Endothelial cell of umbilical vein (primary cell): ENCODE measurements around the gene SLC25A15. TPM values are rescaled to one million over a fixed set of nuclear protein-coding genes. Genes with fewer than 3 reads are reported as not detected.

ENCODE experiments used
- BruUV-seq: library from RNA; stranded (reverse); fragments of 400-500 nt; replicated peaks from 2 replicates; lab custom pipeline; 2021; lab: Mats Ljungman, UMichigan
- CTCF ChIA-PET: fragments of 300-600, 350-600 bp; sonication (Branson Sonifier 250); formaldehyde crosslinking; loops from one replicate; lab custom pipeline; 2021; ENCODE audit warnings: antibody characterized with exemption, inconsistent platforms; lab: Charles Lee
- POLR2A ChIA-PET: fragments of 300-600, 350-600 bp; sonication (Branson Sonifier 250); formaldehyde crosslinking; loops from one replicate; lab custom pipeline; 2021; ENCODE audit warnings: antibody characterized with exemption, inconsistent platforms; lab: Charles Lee
- DNase-seq: peaks from one replicate; pipeline ENCODE4 v3.0.0-alpha.2; 2011; ENCODE audit warnings: low read depth, low spot score
- FAIRE-seq: peaks from 2 replicates; lab custom pipeline; 2011; peaks lifted over from hg19 to GRCh38; lab: Jason Lieb, UNC
- H2AFZ ChIP-seq: 2 replicates; pipeline ENCODE4 v1.6.0; 2012; ENCODE audit warnings: low read depth, low read length, control low read depth, inconsistent platforms
- H3K27ac ChIP-seq: 2 replicates; pipeline ENCODE4 v1.5.1; 2011; ENCODE audit warnings: low read depth, mild to moderate bottlenecking, control low read depth, low read length, moderate library complexity; ENCODE audit not compliant: insufficient read depth
- H3K27me3 ChIP-seq, 2 experiments: 2 replicates each; pipeline versions ENCODE4 v1.6.0 to v1.6.1; 2011; ENCODE audit warnings: low read length in 2 of 2, mixed read lengths in 1 of 2; ENCODE audit not compliant: control insufficient read depth in 2 of 2, insufficient read depth in 2 of 2
- H3K36me3 ChIP-seq, 2 experiments: 2 replicates in 1 of 2; 3 replicates in 1 of 2; pipeline ENCODE4 v1.5.1; 2011; ENCODE audit warnings: low read length in 2 of 2, mild to moderate bottlenecking in 1 of 2, moderate library complexity in 1 of 2; ENCODE audit not compliant: control insufficient read depth in 2 of 2, insufficient read depth in 2 of 2; ENCODE audit errors: extremely low read depth in 1 of 2
- H3K4me1 ChIP-seq: 3 replicates; pipeline ENCODE4 v1.5.1; 2011; ENCODE audit warnings: mild to moderate bottlenecking, low read length; ENCODE audit not compliant: control insufficient read depth, insufficient read depth; ENCODE audit errors: extremely low read depth
- H3K4me2 ChIP-seq: 2 replicates; pipeline ENCODE4 v1.6.1; 2011; ENCODE audit warnings: low read length, control low read depth, mixed read lengths; ENCODE audit not compliant: insufficient read depth
- H3K4me3 ChIP-seq, 3 experiments: fragments of 200-600 bp in 1 of 3; sonication (generic), shearing (Covaris generic) in 1 of 3; replicated peaks in 1 of 3; 2 replicates each; pipeline ENCODE4 v1.5.1; 2011 to 2016; ENCODE audit warnings: control low read depth in 3 of 3, low read length in 3 of 3, mild to moderate bottlenecking in 2 of 3, inconsistent platforms in 1 of 3, low read depth in 1 of 3, moderate library complexity in 1 of 3; ENCODE audit not compliant: insufficient read depth in 1 of 3
- H3K79me2 ChIP-seq: 2 replicates; pipeline ENCODE4 v1.6.0; 2012; ENCODE audit warnings: low read length, inconsistent platforms; ENCODE audit not compliant: control insufficient read depth, insufficient read depth
- H3K9ac ChIP-seq: replicated peaks from 2 replicates; pipeline ENCODE3; 2011; ENCODE audit warnings: low read length, control low read depth; ENCODE audit not compliant: insufficient read depth; ENCODE audit errors: extremely low read depth
- H3K9me1 ChIP-seq: replicated peaks from 3 replicates; pipeline ENCODE4 v1.6.0; 2011; ENCODE audit warnings: mild to moderate bottlenecking, low read length; ENCODE audit not compliant: control insufficient read depth, insufficient read depth; ENCODE audit errors: extremely low read depth
- H3K9me3 ChIP-seq: replicated peaks from 2 replicates; pipeline ENCODE4 v1.5.1; 2012; ENCODE audit warnings: low read length, inconsistent platforms; ENCODE audit not compliant: control insufficient read depth, insufficient read depth
- H4K20me1 ChIP-seq: replicated peaks from 2 replicates; pipeline ENCODE3; 2011; ENCODE audit warnings: mild to moderate bottlenecking, low read length; ENCODE audit not compliant: control insufficient read depth, insufficient read depth; ENCODE audit errors: extremely low read depth
- CTCF ChIP-seq, 2 donors: IDR thresholded peaks; 1 replicate in 1 of 2; 2 replicates in 1 of 2; pipeline ENCODE4 v1.5.1; 2011; ENCODE audit warnings: low read length in 2 of 2, mild to moderate bottlenecking in 2 of 2, moderate library complexity in 2 of 2, control low read depth in 1 of 2, inconsistent platforms in 1 of 2, low read depth in 1 of 2; ENCODE audit not compliant: insufficient read depth in 1 of 2; ENCODE audit errors: extremely low read depth in 1 of 2
- EZH2 ChIP-seq: IDR thresholded peaks from 2 replicates; pipeline ENCODE4 v1.6.1; 2012; ENCODE audit warnings: borderline replicate concordance, low read depth, mild to moderate bottlenecking, moderate library complexity, low read length, inconsistent platforms; ENCODE audit not compliant: severe bottlenecking
- FOS ChIP-seq: IDR thresholded peaks from 2 replicates; pipeline ENCODE4 v1.6.1; 2011; ENCODE audit warnings: mild to moderate bottlenecking, low read length, moderate library complexity, borderline replicate concordance; ENCODE audit not compliant: insufficient read depth
- GATA2 ChIP-seq: IDR thresholded peaks from 2 replicates; pipeline ENCODE4 v1.7.0; 2011; ENCODE audit warnings: low read depth, mild to moderate bottlenecking, moderate library complexity, mixed read lengths, low read length; ENCODE audit not compliant: insufficient read length, insufficient read depth
- JUN ChIP-seq: IDR thresholded peaks from 2 replicates; pipeline ENCODE4 v1.6.1; 2011; ENCODE audit warnings: borderline replicate concordance, low read depth; ENCODE audit not compliant: insufficient read length, insufficient read depth
- MAX ChIP-seq: IDR thresholded peaks from 2 replicates; pipeline ENCODE4 v1.6.1; 2011; ENCODE audit not compliant: insufficient read depth, insufficient read length
- MYC ChIP-seq: IDR thresholded peaks from one replicate; pipeline ENCODE4 v1.6.1; 2011; ENCODE audit warnings: mild to moderate bottlenecking, low read depth, low read length
- POLR2A ChIP-seq: IDR thresholded peaks from 2 replicates; pipeline ENCODE4 v1.6.1; 2012; ENCODE audit warnings: low read depth, mild to moderate bottlenecking, control low read depth, low read length
- POLR2AphosphoS5 ChIP-seq: IDR thresholded peaks from 2 replicates; pipeline ENCODE4 v1.6.1; 2012; ENCODE audit warnings: low read depth, mild to moderate bottlenecking, control low read depth, low read length, moderate library complexity; ENCODE audit not compliant: insufficient read depth
- dilution Hi-C: fragments of 300-500 bp; cut with MboI; formaldehyde crosslinking; loops from one replicate; pipeline ENCODE4 v1.15.0; 2019; ENCODE audit warnings: low sequenced_read_pairs; ENCODE audit not compliant: extremely low pct_ligation_motif_present
- intact Hi-C: fragments of 100-400 bp; cut with micrococcal nuclease; formaldehyde crosslinking; loops from one replicate; pipeline ENCODE4 v1.10.0; 2022
- polyA plus RNA-seq, 4 experiments: library from polyadenylated mRNA; depleted of rRNA in 3 of 4; stranded (reverse) in 3 of 4; unstranded in 1 of 4; fragments of >200 nt; gene quantifications; 2 replicates each; pipeline versions ENCODE4 v1.2.1 to v1.2.3, GENCODE V29; 2011 to 2012; ENCODE audit warnings: missing spikeins in 1 of 4
- total RNA-seq: library from RNA; stranded (reverse); gene quantifications from 2 replicates; pipeline ENCODE4 v1.2.3, GENCODE V29; 2021

The SLC25A15 gene
- total and polyA plus RNA-seq, 2 donors (not counting 3 experiments of a cell fraction or from before 2014, with no cell fraction given): 6.8 to 11.5 TPM

- TF ChIP-seq CTCF (IDR thresholded peaks at IDR 0.05; ENCODE audit: extremely low read depth in 1 of 2, insufficient read depth in 1 of 2, low read depth in 1 of 2, low read length in 2 of 2) (no peak), FOS (no peak), MYC (no peak), MAX (no peak), GATA2 (no peak), POLR2AphosphoS5 (no peak), JUN (no peak), EZH2 (no peak), POLR2A (no peak)
- no TSS peak for BruUV-seq
- no peaks in the 10 kb centered on the region for H3K9me1 ChIP-seq
- H3K4me2 ChIP-seq: no peak overlapping the region
- no peak overlapping the region for H2AFZ ChIP-seq
- intact Hi-C loops: loop anchor here (5.0 to 10.0 kb wide), 7 partner anchors 92 to 1740 kb away; partner anchors contain the start of genes NHLRC3, PROSER1 and WBP4
- no peak for FAIRE-seq
- no peaks in the 10 kb centered on the region for H3K36me3 ChIP-seq
- H3K9me3 ChIP-seq: no peaks in the 10 kb centered on the region
- no peak overlapping the region for H3K4me3 ChIP-seq
- H3K4me1 ChIP-seq: peaks cover 15% of the 10 kb centered on the region
- dilution Hi-C loops: no loop called here
- peaks cover 11% of the 10 kb centered on the region for H3K79me2 ChIP-seq
- POLR2A ChIA-PET: no interaction called here
- no peak overlapping the region for H3K9ac ChIP-seq
- no peaks in the 10 kb centered on the region for H3K27me3 ChIP-seq
- CTCF ChIA-PET: interaction anchor here (1.6 to 2.2 kb wide), 3 partner anchors 15 to 106 kb away, joined by 3 to 7 read pairs (median 4); partner anchors contain the start of gene SLC25A15
- no peak overlapping the region for H3K27ac ChIP-seq
- no peaks in the 10 kb centered on the region for H4K20me1 ChIP-seq
- no peak for DNase-seq
Measured at GRCh38 chr13:40774672-40775071, 14.7 kb upstream of the SLC25A15 start.
